Fibroblast of skin of scalp (primary cell): ENCODE results near the gene MAST4.
"Not testable (repeated sequence)": the region's sequence is repeated elsewhere in the genome, so short reads cannot be mapped to it uniquely, and the experiment has no call there.

ENCODE experiments used
- DNase-seq: peaks from one replicate; pipeline ENCODE4 v3.0.0-alpha.2; 2013

MAST4 gene

DNA sequence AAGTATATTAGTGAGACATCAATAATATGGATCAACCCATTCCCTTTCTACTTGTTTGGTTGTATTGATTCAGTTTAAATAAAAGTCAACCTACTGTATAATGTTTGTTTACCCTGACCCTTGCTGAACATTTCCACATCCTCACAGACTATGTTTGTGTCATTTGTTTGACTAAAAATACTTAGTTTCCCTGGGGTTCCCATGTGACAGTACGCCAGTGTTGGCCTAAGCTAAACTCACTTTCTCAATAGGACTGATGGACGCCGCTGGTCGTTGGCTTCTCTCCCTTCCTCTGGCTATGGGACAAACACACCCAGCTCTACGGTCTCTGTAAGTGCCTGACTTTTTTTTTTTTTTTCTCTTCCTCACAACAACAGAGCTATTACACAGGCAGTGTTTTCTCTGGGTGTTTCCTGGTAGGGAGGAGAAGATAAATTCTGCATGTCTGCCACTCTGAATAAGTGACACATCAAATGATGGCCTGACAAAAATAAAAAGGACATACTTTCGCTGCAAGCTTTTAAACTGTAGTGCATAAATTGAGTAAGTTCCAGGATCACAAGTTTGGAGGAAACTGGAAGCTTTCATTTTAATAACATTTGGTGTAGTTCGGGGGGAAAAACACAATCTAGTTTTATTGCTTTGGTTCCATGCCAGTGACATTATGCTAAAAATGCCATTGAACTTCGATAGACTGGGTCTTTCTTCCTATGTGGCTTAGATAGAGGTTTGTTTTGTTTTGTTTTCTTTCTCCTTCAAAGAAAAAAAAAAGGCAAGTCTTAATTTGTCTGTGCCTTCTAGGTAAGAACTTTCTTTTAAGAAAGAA, 499.4 kb downstream of the MAST4 start:
- DNase-seq: no peak

GRCh38 chr5:67098656-67099055, 502.5 kb downstream of the MAST4 start:
- DNase-seq: no peak

- no peak for DNase-seq
Observed at GRCh38 chr5:67100301-67100700, 504.1 kb downstream of the MAST4 start.

- DNase-seq: no peak
Observed at GRCh38 chr5:67102708-67103107, 506.5 kb downstream of the MAST4 start.

DNA sequence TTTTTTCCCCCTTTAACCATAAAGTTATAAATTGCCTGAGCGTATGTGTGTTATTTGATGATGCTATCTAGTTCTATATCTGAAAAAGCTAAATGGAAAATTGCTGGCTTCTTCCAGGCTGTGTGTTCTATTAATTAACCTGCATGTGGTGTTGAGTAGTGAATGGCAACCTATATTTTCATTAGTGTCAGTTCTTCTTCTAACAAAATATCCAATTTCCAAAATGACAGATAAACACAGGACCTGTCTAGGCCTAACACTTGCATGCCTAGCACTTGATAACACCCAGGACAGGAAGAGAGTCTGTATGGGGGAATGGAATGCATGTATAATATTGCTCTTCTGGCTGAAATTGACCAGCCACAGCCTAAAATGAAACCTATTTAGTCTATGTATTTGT, 508.7 kb downstream of the MAST4 start:
- DNase-seq: no peak

DNA sequence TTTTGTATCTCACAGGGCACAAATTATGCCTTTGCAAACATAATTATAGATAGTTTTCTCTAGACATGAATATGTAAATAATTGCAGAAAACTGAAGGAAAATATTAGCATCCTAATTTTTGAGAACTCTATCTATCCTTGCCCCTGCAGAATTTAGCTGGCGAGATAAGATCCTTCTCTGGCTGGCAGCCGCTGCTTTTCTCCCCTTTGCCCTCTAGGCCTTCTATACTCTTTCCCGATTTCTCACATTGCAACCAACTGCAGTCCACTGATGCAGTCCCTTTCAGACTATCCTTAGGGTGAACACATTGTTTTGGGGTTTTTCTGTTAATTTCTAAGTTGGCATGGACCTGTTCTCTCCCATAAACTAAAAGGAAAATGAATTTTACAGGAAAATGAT, 509.1 kb downstream of the MAST4 start:
- DNase-seq: no peak

DNA sequence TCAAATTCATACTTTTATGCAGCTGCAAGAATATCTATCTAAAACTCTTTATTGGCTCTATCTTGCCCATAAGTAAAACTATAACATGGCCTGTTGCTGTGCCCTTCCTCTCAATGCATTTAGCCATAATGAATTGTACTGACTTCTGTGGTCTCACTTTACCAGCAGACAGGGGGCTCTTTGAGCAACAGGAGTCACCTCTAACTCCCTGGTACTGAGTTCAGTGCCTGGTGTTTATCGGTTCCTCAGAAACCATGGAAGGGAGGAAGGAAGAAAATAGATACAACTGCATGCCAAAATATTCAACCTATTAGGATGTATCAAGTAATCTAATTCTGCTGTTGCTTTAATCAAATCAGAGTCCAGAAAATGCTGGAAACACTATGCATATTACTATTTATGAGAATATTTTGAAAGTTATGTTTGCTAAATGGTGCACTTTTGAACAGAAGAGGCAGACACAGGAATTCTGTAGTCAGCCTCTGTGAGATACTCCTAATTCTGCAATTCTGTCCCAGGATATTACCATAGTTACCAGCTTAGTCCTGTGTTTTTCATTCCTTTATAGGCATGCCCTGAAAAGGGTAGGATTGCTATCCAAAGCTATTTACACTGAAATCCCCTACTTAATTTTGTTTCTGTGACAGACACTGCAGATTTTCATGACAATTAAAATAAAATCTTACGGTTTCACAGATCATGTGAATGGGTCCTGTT, 510.6 kb downstream of the MAST4 start:
- DNase-seq: no peak

- no peak for DNase-seq
Observed at GRCh38 chr5:67111779-67112178, 515.6 kb downstream of the MAST4 start.

GRCh38 chr5:67115246-67115645, 519.1 kb downstream of the MAST4 start:
- DNase-seq: no peak

- DNase-seq: no peak
Observed at GRCh38 chr5:67115817-67116216, 519.6 kb downstream of the MAST4 start.

DNA sequence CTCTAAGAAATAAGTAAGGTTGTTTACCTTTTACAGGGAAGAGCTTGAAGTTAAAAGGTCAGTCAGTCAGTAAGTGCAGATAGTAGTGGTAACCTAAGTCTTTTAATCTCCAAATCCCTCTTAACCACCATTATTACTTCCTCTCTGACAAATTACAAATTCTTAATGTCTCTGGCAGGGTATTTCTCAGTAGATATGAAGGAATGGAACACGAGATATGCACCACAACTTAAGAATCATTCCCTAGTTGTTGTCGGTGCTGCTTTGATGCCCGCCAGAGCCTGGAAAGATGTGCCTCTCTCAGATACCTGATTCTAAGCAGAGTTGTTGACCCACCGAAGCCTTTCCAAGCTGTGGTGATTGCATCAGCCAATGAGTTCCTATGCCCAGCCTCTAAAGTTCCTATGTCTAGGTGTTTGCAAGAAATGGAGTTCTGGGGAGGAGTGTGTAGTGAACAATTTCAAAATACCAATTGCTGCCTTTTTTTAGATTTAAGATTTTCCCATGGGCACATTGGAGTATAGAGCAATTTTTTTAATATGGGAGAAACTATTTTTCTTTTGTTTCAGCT, 521.9 kb downstream of the MAST4 start:
- DNase-seq: no peak

DNA sequence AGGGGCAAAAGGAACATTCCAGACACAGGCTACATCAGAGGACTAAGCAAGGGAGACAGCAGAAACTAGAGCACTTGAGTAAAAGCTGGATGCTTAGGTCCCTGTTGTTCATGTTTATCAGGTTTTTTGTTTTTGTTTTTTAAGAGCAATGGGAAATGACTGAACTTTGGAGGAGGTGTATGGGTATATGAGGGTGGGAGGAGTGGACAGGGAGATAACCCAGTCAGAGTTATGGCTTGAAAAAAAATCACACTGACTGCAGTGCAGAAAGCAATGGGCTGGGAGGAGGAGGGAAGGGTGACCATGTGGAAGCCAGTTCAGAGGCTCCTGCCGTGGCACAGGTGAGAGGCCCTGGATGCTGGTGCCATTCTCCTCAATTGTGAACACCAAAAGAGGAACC, 522.8 kb downstream of the MAST4 start:
- DNase-seq: no peak

DNA sequence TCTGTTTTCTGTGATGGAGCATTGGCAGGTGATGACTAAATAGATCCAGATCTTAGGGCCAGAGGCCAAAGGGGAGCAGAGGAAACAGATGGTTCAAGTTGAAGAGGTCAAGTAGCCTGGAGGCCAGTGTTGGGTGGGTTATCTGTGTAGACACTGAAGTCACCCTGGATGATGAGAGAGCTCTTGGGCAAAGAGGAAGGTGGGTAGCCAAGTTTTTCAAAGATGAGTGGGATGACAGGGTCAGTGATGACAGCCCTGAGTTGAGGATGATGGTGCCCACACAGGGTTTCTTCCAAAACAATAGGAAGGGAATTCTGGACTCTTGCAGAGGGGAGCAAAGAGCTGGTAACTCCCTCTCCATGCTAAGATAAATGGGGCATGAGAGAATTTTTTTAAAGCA, 523.8 kb downstream of the MAST4 start:
- no peak for DNase-seq

DNA sequence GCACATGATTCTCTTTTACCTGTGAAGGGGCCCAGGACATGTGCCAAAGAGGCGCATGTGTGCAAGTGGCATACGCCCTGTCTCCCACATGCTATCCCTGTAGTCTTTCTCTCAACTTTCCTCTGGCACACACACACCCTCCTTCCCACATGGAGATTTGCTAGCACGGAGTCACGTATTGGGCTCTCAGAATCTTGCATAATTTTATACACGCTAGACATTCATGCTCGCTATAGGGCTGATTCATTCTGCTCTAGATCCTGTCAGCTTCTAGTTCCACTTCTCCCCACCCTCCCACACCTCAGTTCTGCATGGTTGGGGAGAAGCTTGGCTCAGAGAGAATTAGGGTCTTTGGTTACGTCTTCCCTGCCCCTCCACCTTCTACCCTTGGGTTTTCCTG, 527.6 kb downstream of the MAST4 start:
- DNase-seq: no peak

GRCh38 chr5:67124556-67124955, 528.4 kb downstream of the MAST4 start:
- DNase-seq: no peak

DNA sequence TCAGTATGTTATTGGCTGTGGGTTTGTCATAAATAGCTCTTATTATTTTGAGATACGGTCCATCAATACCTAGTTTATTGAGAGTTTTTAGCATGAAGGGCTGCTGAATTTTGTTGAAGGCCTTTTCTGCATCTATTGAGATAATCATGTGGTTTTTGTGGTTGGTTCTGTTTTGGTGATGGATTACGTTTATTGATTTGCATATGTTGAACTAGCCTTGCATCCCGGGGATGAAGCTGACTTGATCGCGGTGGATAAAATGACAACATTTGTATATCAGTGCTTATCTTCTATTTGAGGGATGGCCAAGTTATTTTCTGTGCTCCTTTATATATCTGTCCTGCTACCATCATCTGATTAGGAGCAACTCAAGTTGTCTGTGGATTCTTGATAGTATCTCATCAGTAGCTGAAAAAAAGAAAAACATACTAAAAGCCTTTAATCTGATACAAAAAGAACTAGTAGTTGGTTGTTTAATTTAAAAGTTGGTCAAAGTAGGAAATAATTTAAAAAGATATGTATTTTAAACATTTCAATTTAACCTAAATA, 531.2 kb downstream of the MAST4 start:
- DNase-seq: not testable (repeated sequence)

DNA sequence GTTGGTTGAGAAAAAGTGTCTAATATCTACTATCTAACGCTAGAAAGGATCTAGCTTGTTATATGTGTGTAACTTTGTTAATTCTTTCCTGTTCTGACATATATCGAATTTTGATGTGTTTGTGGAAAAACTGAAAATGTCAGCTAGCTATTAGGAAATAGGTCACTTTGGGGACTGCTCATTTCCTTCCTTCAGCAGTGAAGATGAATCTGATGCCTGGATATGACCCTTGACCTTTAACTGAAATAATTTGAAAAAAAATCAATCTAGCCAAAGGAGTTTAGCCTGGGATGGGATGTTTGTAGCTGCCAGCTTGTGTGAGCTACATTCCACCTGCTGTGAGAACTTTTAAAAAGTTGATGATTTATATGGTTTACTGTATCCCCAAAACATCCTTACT, 533.6 kb downstream of the MAST4 start:
- no peak for DNase-seq

DNA sequence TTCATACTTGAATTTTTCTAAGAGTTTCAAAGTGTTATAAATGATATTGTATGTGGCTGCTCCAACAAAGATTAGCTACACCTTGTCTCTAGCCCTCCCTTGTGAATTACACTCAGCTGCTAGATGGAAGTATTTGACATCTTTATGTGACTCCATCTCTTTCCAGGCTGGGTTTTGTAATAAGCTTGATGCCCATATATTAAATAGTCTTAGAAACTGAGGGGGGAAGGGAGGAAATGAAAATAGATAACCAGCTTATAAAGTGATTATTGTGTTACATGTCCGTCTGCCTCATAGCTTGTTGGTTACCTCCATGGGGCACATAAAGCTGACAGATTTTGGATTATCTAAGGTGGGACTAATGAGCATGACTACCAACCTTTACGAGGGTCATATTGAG, 537.0 kb downstream of the MAST4 start:
- DNase-seq: no peak

GRCh38 chr5:67133776-67134175, 537.6 kb downstream of the MAST4 start:
- DNase-seq: no peak

DNA sequence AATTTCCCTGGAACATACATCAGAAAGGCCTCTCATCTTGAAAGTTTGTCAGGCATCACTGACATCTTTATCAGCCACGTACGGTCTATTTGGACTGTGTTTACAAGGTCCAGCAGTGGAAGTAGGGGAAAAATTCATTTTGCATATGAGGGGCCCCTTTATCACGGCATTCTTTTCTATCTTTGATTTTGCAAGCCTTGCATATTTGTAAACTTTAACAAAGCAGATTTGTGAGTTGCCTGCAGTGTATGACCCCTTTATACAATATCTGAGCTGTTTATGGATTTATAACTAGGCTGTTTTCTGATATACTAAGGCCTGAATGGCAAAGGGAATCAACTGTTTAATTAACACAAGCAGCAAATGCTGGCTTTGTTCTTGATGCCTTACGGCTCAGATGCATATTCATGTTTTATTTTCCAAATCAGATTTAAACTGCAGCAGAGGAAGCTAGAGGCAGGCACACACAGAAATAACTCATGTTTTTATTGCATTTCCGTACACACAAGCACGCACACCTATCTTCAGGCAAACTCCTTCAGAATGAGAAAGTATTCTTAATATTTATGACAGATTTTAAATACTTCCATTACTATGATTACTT, 539.3 kb downstream of the MAST4 start:
- no peak for DNase-seq

- no peak for DNase-seq
Observed at GRCh38 chr5:67139030-67139429, 542.8 kb downstream of the MAST4 start.

DNA sequence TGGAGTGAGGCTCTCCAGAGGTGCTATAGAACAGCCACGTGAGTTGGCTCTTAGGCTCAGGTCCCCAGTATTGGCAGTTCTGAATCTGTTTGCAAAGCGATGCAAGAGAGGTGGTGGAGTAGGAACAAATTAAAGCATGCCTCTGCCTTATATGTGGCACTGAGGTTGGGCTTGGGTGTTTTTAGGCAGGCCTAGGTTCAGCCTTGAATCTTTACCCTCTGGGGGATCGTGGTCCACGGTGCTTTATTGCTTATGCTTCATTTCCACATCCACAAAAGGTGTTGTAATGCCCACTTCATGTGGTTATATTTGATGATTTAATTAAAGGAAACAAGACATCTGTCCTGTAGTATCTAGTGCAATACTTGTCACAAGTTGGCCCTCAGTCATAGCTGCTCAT, 544.2 kb downstream of the MAST4 start:
- no peak for DNase-seq

DNA sequence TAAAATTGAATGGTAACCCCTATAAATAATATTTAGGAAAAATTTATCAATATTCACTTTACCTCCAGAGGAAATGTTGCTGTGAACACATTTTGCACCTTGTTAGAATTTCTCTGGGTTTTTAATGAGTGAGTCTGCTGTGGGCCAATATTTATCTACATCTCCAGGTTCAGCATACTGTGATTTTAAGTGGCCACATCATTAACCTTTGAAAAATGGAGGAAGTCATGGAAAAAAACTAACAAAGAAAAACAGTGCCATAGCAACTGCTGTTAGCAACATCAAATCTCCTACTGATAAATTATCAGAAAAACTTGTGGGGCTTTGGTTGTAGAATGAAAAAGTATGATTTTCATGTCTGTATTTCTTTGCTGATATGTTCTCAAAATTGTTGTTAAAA, 545.5 kb downstream of the MAST4 start:
- DNase-seq: no peak
